Testis (tissue), 3 donors: ENCODE data around the gene HLA-DPB1. TPM values are rescaled to one million over a fixed set of nuclear protein-coding genes. Genes with fewer than 3 reads are reported as not detected.

Experiments used
- DNase-seq: peaks from one replicate; pipeline ENCODE4 v3.0.0-alpha.2; 2019
- H3K27ac ChIP-seq, 2 donors: fragments of 200-600 bp; sonication (generic); one replicate each; pipeline ENCODE4 v1.5.1; 2019
- H3K27me3 ChIP-seq: fragments of 200-600 bp; sonication (generic); one replicate; pipeline ENCODE4 v1.5.1; 2019
- H3K36me3 ChIP-seq: fragments of 200-600 bp; sonication (generic); one replicate; pipeline ENCODE4 v1.5.1; 2017; ENCODE audit warnings: low read depth; ENCODE audit errors: missing control alignments
- H3K4me1 ChIP-seq: fragments of 200-600 bp; sonication (generic); one replicate; pipeline ENCODE4 v1.5.1; 2019
- H3K4me3 ChIP-seq, 2 donors: fragments of 200-600 bp; sonication (generic); one replicate each; pipeline ENCODE4 v1.5.1; 2017 to 2019
- H3K9me3 ChIP-seq: fragments of 200-600 bp; sonication (generic); one replicate; pipeline ENCODE4 v1.5.1; 2017
- POLR2A ChIP-seq: fragments of 450-650 bp; IDR thresholded peaks from one replicate; pipeline ENCODE4 v1.6.1; 2017; ENCODE audit warnings: antibody characterized with exemption, mild to moderate bottlenecking, moderate library complexity
- WGBS, 2 donors: methylation state at CpG; one replicate each; pipeline ENCODE4 v1.1.5; 2018; 5-methylcytosine and 5-hydroxymethylcytosine counted together
- intact Hi-C: fragments of 100-400 bp; cut with DNase I; formaldehyde crosslinking; loops from one replicate; pipeline ENCODE4 v1.15.1; 2023; ENCODE audit warnings: low total_unique reads
- polyA plus RNA-seq: library from polyadenylated mRNA; stranded (reverse); fragments of 350-450 nt; fragmentation: Illumina TruSeq; extraction: RNeasy Lipid Tissue Mini Kit (QIAGEN cat#74804); gene quantifications from one replicate; pipeline ENCODE4 v1.2.3, GENCODE V29; 2014; ENCODE audit warnings: low read depth, low replicate concordance; ENCODE audit not compliant: insufficient read depth
- total RNA-seq, 2 donors: library from RNA; depleted of rRNA; stranded (reverse); fragments of >200 nt; gene quantifications; one replicate each; pipeline ENCODE4 v1.2.3, GENCODE V29; 2016
- TF ChIP-seq, protein P1 (sequence below), 3 experiments: fragments of 450-650 bp in 2 of 3; fragments of 200-600 bp in 1 of 3; sonication (generic) in 1 of 3; IDR thresholded peaks; one replicate each; pipeline ENCODE4 v1.5.1; 2016 to 2019; ENCODE audit warnings: antibody characterized with exemption in 3 of 3, mild to moderate bottlenecking in 2 of 3, moderate library complexity in 1 of 3

Gene HLA-DPB1
- total and polyA plus RNA-seq, 3 donors from 2014 or later: 14.4 to 183 (median 39.5) TPM

DNA sequence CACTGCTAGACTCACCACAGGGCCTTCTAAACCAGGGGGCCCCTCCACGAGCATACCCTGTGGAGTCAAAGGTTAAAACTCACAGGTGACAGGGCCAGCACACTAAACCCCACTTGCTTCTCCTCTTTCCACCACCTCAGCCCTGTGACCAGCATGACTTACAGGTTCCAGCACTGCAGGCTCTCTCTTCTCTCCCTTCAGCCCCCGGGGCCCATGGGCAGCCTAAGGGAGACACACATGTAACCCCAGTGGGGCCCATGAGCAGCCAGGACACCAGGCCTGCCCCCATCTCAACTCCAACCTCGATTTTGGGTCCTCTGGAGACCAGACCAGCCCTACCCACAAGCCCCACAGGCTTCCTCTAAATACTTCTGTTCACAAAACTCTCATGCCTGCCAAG, 28.0 kb downstream of the HLA-DPB1 start:
- Histone ChIP-seq H3K9me3 (no peaks in the 10 kb centered on the region), H3K27ac (no peak overlapping the region), H3K36me3 (no peaks in the 10 kb centered on the region), H3K27me3 (no peaks in the 10 kb centered on the region), H3K4me3 (no peak overlapping the region), H3K4me1 (no peaks in the 10 kb centered on the region)
- TF ChIP-seq POLR2A: no peak
- TF ChIP-seq, protein P1, sequence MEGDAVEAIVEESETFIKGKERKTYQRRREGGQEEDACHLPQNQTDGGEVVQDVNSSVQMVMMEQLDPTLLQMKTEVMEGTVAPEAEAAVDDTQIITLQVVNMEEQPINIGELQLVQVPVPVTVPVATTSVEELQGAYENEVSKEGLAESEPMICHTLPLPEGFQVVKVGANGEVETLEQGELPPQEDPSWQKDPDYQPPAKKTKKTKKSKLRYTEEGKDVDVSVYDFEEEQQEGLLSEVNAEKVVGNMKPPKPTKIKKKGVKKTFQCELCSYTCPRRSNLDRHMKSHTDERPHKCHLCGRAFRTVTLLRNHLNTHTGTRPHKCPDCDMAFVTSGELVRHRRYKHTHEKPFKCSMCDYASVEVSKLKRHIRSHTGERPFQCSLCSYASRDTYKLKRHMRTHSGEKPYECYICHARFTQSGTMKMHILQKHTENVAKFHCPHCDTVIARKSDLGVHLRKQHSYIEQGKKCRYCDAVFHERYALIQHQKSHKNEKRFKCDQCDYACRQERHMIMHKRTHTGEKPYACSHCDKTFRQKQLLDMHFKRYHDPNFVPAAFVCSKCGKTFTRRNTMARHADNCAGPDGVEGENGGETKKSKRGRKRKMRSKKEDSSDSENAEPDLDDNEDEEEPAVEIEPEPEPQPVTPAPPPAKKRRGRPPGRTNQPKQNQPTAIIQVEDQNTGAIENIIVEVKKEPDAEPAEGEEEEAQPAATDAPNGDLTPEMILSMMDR (IDR thresholded peaks at IDR 0.05): no peak
- no peak for DNase-seq
- intact Hi-C loops: no loop called here
- WGBS, 2 donors: 67 to 78% methylated on average over 3 of the region's 3 CpGs

DNA sequence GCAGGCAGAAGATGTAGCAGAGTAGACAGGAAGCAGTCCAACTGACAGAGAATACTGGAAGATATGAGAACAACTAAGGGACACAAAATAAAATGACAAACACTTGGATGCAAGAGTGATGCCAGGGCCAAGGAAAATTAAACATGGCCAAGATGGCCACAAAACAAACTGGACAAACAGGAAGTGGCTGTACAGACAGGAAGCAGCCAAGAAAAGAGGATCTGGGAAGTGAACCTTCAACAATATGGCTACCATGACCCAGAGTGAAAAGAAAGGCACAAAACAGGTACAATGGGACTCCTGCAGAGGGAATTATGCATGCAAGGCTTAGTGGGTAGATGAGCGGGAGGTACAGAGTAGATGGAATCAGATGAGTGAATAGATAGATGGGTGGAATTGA, 29.1 kb downstream of the HLA-DPB1 start:
- H3K36me3 ChIP-seq: no peaks in the 10 kb centered on the region
- H3K27me3 ChIP-seq: no peaks in the 10 kb centered on the region
- H3K9me3 ChIP-seq: no peaks in the 10 kb centered on the region
- H3K27ac ChIP-seq: no peak overlapping the region
- no peak overlapping the region for H3K4me3 ChIP-seq
- TF ChIP-seq, protein P1 (IDR thresholded peaks at IDR 0.05): no peak
- no peak for TF ChIP-seq POLR2A
- WGBS, 2 donors: 80 to 96% methylated on average over 1 of the region's 1 CpG
- H3K4me1 ChIP-seq: no peaks in the 10 kb centered on the region
- intact Hi-C loops: no loop called here
- no peak for DNase-seq

DNA sequence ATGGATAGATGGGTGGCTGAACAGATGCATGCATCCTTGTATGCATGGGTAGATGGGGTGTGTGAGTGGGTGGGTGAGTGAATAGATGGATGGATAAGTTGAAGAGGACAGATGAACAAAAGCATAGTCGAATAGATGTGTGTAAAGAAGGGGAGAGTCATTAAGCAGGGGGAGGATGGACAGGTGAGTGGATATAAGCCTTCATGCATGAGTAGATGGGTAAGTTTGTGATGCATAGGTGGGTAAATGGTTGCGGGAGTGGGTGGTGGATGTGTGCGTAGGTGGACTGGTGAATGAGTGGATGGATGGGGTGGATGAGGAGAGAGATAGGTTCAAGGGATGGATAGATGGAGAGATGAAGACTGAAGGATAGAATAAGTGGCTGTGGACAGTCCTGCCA, 29.6 kb downstream of the HLA-DPB1 start:
- Histone ChIP-seq H3K9me3 (no peaks in the 10 kb centered on the region), H3K27ac (no peak overlapping the region), H3K27me3 (no peaks in the 10 kb centered on the region), H3K4me1 (no peaks in the 10 kb centered on the region), H3K4me3 (no peak overlapping the region), H3K36me3 (no peaks in the 10 kb centered on the region)
- WGBS, 2 donors: 78 to 95% methylated on average over 3 of the region's 3 CpGs
- TF ChIP-seq, protein P1 (IDR thresholded peaks at IDR 0.05): no peak
- no peak for TF ChIP-seq POLR2A
- intact Hi-C loops: no loop called here
- no peak for DNase-seq

DNA sequence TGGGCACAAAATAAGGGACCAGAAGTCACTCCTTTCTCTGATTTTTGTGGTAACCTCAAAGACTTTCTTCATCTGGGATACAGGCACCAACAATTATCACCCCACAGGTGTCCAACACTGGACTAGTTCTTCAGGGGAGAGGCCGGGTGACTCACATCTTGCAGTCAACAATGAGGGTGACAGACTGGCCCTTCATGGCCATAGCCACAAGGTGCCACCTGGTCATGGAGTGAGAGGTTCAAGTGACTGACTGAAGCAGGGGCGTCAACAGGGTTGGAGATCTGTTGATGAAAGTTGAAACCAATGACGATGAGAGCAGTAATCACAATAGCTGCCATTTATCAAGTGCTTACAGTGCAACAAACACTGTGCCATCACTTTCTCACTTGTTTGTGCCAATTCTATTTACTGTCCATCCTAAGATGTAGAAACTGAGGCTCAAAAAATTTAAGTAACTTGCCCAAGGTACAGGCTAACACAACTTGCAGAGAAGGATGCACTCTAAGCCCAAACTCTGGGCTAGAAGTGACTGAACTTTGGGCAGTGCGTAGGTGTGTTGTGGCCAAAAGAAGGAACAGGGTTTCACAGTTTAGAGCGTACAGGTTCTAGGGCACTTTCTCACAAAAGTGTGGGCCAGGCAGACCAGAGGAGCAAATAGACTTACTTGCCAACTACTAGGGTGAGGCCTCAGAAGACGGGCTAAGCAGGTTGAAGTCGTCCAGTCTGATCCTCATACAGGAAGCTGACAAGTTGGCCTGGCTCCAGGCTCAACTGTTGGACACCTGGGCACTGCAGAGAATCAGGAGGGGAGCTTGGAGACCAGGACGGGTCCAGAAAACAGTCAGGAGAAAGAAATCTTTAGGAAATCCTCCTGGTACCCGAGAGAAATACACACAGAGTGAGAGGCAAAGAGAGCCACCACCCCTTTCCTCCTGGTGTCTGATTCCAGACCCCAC, 30.4 kb downstream of the HLA-DPB1 start:
- H3K27ac ChIP-seq: no peak overlapping the region
- WGBS, 2 donors: 74 to 84% methylated on average over 8 to 9 of the region's 9 CpGs
- H3K27me3 ChIP-seq: no peaks in the 10 kb centered on the region
- TF ChIP-seq POLR2A: no peak
- DNase-seq: no peak
- no peak overlapping the region for H3K4me3 ChIP-seq
- H3K9me3 ChIP-seq: no peaks in the 10 kb centered on the region
- intact Hi-C loops: no loop called here
- no peaks in the 10 kb centered on the region for H3K4me1 ChIP-seq
- no peaks in the 10 kb centered on the region for H3K36me3 ChIP-seq

DNA sequence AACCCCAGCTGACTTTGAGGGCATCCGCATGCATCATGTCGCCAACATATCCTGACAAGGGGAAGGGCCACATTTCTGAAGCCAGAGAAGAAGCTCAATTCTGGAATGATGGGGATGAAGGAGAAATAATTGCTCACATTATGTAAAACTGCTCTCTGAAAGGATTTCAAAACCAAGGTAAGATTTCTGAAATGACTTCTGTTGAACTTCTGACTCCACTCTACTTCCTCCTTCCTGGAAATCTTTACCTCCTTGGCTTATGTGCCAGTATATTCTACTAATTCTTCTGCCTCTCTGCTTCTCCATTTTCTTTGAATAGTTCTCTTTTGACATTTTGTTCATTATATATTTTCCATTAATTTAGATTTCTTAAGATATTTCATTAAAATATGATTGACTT, 31.9 kb downstream of the HLA-DPB1 start:
- Histone ChIP-seq H3K4me1 (peaks cover 7% of the 10 kb centered on the region), H3K36me3 (no peaks in the 10 kb centered on the region), H3K9me3 (no peaks in the 10 kb centered on the region), H3K27ac (no peak overlapping the region), H3K4me3 (no peak overlapping the region), H3K27me3 (no peaks in the 10 kb centered on the region)
- intact Hi-C loops: no loop called here
- DNase-seq: no peak
- TF ChIP-seq POLR2A: no peak
- TF ChIP-seq, protein P1 (IDR thresholded peaks at IDR 0.05): no peak
- WGBS, 2 donors: 71 to 97% methylated on average over 2 of the region's 2 CpGs
